Measurements from ENCODE around the gene ADAMTS13. TPM values are rescaled to one million over a fixed set of nuclear protein-coding genes. Genes with fewer than 3 reads are reported as not detected.
"Not testable (repeated sequence)": the region's sequence is repeated elsewhere in the genome, so short reads cannot be mapped to it uniquely, and the experiment has no call there.

The ADAMTS13 gene
- total RNA-seq (1 to 10 TPM; 1.5 to 5.5 (median 2.9) TPM), polyA plus RNA-seq (10 to 100 TPM; 13.6 to 18.9 TPM)

DNA sequence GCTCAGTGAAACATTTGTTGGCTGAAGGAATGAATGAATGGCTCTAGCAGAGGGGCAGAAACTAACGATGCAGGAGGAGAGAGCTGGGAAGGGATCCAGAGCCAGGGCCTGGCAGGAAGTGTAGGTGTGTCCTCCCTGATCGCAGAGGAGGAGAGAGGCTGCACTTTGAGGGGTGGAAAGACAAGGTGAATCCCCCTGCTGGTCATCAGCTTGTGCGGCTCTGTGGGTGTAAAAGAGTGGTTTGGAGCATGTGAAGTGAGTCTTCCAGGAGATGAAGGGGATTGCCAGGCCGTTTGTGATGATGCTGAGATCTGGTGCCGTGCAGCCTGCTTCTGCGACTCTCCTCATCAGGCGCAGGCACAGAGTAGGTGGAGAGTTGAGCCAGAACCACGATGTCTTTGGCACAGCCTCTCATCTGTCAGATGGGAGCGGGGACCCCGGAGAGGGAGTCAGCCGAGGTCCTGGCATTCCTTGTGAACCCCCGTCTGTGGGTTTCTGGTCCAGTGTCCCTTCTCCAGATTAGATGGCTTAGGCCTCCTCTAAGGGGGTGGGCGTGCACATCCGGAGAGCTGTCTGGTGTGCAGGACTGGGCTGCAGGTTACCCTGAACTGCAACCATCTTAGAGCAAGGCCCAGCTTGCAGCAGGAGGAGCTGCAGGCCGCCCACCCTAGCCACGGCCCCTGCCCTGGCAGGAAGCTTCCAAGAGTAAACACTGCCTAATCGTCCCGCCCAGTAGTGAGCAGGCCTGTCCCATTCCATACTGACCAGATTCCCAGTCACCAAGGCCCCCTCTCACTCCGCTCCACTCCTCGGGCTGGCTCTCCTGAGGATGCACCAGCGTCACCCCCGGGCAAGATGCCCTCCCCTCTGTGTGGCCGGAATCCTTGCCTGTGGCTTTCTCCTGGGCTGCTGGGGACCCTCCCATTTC, at the start of gene ADAMTS13:
Gene ADAMTS13 (plus strand): TSS at position 753 of the 928 bp plus-strand sequence. CDS start 77 bp downstream, at position 830.
- no peak within 1 kb of the TSS for H3K27ac ChIP-seq
- TF ChIP-seq, protein P1, sequence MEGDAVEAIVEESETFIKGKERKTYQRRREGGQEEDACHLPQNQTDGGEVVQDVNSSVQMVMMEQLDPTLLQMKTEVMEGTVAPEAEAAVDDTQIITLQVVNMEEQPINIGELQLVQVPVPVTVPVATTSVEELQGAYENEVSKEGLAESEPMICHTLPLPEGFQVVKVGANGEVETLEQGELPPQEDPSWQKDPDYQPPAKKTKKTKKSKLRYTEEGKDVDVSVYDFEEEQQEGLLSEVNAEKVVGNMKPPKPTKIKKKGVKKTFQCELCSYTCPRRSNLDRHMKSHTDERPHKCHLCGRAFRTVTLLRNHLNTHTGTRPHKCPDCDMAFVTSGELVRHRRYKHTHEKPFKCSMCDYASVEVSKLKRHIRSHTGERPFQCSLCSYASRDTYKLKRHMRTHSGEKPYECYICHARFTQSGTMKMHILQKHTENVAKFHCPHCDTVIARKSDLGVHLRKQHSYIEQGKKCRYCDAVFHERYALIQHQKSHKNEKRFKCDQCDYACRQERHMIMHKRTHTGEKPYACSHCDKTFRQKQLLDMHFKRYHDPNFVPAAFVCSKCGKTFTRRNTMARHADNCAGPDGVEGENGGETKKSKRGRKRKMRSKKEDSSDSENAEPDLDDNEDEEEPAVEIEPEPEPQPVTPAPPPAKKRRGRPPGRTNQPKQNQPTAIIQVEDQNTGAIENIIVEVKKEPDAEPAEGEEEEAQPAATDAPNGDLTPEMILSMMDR (IDR thresholded peaks at IDR 0.05), result no peak
- WGBS, 2 donors, result 69 to 72% methylated on average over 23 of the region's 23 CpGs
- no peak within 1 kb of the TSS for H3K4me3 ChIP-seq
- intact Hi-C loops (cut with DNase I), result no loop called here
- peaks cover 0 to 2% (median 0%) of the 10 kb centered on the region in 3 donors for H3K4me1 ChIP-seq
- FAIRE-seq (no peak), DNase-seq (no peak), ATAC-seq (no peak)
- H3K9me3 ChIP-seq, result no peaks in the 10 kb centered on the region
- H3K27me3 ChIP-seq, result no peaks in the 10 kb centered on the region
- H3K36me3 ChIP-seq, result no peaks in the 10 kb centered on the region

DNA sequence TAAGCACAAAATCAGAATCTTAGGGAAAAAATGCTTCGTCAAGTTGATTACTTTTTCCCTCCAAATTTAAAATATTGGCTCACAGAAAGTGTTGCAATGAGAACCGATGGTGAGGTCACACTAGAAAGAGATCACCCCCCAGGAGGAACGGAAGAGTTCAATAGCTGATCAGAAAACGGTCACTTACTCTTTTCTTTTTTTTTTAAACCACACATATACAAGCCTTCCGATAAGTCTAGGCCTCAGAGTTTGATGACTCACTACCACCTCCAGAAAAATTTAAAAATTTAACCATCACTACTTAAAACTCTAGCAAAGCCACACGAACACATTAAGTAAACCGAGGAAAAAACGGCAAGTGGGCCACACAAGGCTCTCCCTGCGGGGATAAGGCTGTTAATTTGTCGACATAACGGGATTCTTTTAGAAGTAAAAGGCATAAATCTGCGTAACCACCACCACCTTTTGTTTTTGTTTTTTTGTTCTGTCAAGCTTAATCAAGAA, 47.5 kb upstream of the ADAMTS13 start:
- no peak for DNase-seq
- Histone ChIP-seq H3K27ac (peak overlapping the region; percentile 93 to 98 (median 95)), H3K36me3 (no peaks in the 10 kb centered on the region), H3K4me1 (peaks cover 29 to 54% (median 33%) of the 10 kb centered on the region in 3 donors), H3K27me3 (no peaks in the 10 kb centered on the region), H3K4me3 (peak overlapping the region; percentile 75 to 100 (median 98)), H3K9me3 (no peaks in the 10 kb centered on the region)
- intact Hi-C loops (cut with DNase I), result no loop called here
- FAIRE-seq, result no peak
- TF ChIP-seq, protein P1 (IDR thresholded peaks at IDR 0.05), result no peak
- ATAC-seq, result no peak
- WGBS, 2 donors, result 6 to 8% methylated on average over 12 of the region's 12 CpGs

DNA sequence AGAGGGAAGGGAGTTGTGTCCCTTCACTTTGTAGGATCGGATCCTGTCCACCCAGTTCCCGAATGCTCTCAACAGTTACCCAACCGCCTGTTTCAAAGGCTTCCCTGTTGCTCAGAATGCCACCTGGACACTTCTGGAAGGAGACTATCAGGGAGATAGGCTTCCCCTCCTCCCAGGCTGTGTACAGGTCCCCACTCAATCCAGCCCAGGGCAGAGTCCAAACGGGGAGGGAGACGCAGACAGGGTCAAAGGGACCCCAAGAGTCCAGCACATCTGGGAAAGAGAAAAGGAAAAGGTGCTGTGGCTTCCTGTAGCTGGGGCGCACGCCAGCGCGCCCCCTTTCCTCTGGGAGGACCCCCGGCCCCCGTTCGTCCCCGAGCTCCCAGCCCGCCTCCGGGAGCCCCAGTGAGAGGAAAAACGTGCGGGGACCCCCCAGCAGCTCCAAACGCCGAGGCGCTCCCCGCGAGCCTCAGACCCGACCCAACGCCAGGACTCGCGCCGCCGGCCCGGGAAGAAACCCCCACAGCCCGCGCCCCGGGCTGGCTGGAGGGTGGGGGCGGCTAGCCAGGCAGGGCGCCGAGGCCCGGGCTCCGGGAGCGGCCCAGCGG, 46.9 kb upstream of the ADAMTS13 start:
- WGBS, 2 donors, result 0 to 1% methylated on average over 27 to 39 of the region's 39 CpGs
- TF ChIP-seq, protein P1 (IDR thresholded peaks at IDR 0.05), result no peak
- Histone ChIP-seq H3K4me3 (peak overlapping the region; percentile 75 to 100 (median 98)), H3K36me3 (no peaks in the 10 kb centered on the region), H3K4me1 (peaks cover 23 to 49% (median 33%) of the 10 kb centered on the region in 3 donors), H3K27ac (peak overlapping the region; percentile 93 to 98 (median 95)), H3K27me3 (no peaks in the 10 kb centered on the region), H3K9me3 (no peaks in the 10 kb centered on the region)
- ATAC-seq, result peak; percentile 19 to 42 (median 41)
- intact Hi-C loops (cut with DNase I), result no loop called here
- DNase-seq, result peak in 5 of 6 donors; percentile 50 to 82 (median 56)
- no peak for FAIRE-seq

DNA sequence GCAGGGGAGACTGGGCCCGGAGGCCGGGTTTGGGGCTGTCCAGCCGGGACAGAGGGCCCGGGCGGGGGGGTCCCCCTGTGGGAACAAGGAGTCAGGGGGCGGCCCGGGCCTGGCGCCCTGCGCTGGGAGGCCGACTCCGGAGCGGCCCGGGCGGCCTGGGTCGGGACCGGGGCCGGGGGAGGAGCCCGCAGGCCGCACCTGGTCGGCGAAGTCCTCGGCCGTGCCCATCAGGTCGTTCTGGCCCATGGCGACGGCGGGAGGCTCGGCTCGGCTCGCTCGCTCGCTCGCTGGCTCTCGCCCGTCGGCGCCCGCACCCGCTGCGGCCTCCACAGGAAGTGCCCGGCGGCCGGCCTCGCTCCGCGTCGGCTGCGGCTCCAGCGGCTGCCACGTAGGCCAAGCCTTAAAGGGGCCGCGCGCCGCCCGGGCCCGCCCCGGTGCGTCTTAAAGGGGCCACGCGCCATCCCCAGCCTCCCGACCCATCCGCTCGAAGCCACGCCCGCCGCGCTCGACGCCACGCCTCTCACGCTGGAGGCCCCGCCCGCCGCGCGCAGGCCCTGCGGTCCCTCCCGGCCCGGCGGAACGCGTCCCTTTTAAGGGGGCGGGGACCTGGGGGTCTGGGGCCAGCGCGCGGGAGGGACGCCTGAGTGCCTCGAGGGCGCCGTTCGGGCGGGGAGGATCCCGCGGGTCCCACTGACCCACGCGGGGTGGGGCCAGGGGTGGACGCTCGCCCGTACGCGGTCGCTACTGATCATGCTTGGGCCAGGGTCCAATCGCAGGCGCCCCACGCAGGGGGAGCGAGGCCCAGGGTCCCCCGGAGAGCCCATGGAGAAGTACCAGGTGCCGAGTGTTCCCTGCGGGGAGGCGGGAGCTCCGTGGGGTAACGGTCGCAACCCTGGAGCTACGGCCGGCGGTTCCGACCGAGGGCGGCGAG, 46.2 kb upstream of the ADAMTS13 start, which contains the start of the genes STKLD1 and SURF4:
Gene STKLD1 (plus strand): TSS at position 643 of the 931 bp plus-strand sequence. CDS start 108 bp downstream, at position 751.
Gene SURF4 (minus strand): TSS at position 337 of the 931 bp plus-strand sequence. CDS start 91 bp downstream, at position 246.
- Histone ChIP-seq H3K27me3 (no peaks in the 10 kb centered on the region), H3K4me1 (peaks cover 22 to 41% (median 26%) of the 10 kb centered on the region in 3 donors), H3K9me3 (no peaks in the 10 kb centered on the region), H3K4me3 (peak within 1 kb of the TSS; percentile 75 to 100 (median 98)), H3K36me3 (no peaks in the 10 kb centered on the region), H3K27ac (peak within 1 kb of the TSS; percentile 93 to 98 (median 95))
- DNase-seq (peak; percentile 94 to 99 (median 98)), FAIRE-seq (no peak), ATAC-seq (peak; percentile 92 to 94 (median 92))
- WGBS, 2 donors, result 0% methylated on average over 86 to 120 of the region's 120 CpGs
- TF ChIP-seq, protein P1 (IDR thresholded peaks at IDR 0.05), result no peak
- intact Hi-C loops (cut with DNase I), result no loop called here

DNA sequence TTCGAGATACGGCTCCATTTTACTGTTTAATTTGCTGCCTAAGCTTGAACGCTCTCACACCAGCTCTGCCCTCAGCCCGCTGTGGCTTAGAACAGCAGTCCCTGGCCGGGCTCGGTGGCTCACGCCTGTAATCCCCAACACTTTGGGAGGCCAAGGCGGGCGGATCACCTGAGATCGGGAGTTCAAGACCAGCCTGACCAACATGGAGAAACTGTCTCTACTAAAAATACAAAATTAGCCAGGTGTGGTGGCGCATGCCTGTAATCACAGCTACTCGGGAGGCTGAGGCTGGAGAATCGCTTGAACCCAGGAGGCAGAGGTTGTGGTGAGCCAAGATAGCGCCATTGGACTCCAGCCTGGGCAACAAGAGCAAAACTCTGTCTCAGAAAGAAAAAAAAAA, 44.9 kb upstream of the ADAMTS13 start:
- H3K27ac ChIP-seq; intact Hi-C loops (cut with DNase I); H3K36me3 ChIP-seq; H3K9me3 ChIP-seq; H3K27me3 ChIP-seq; ATAC-seq; FAIRE-seq; H3K4me3 ChIP-seq: not testable (repeated sequence)
- peaks cover 9 to 28% (median 13%) of the 10 kb centered on the region in 3 donors for H3K4me1 ChIP-seq
- peak in 1 of 6 donors; percentile 19 for DNase-seq
- 83 to 86% methylated on average over 14 of the region's 14 CpGs for WGBS, 2 donors

All from pancreas (tissue), 10 donors.